GM18498 (cell line): ENCODE measurements around the gene BBC3.
"Not testable (repeated sequence)": the region's sequence is repeated elsewhere in the genome, so short reads cannot be mapped to it uniquely, and the experiment has no call there.

Source experiments
- ATAC-seq: cut with Tn5 transposase; IDR thresholded peaks from one replicate; pipeline ENCODE4 v1.9.1; 2021; ENCODE audit warnings: mild to moderate bottlenecking, moderate library complexity; ENCODE audit not compliant: unreplicated experiment

BBC3 gene, protein sequence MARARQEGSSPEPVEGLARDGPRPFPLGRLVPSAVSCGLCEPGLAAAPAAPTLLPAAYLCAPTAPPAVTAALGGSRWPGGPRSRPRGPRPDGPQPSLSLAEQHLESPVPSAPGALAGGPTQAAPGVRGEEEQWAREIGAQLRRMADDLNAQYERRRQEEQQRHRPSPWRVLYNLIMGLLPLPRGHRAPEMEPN

DNA sequence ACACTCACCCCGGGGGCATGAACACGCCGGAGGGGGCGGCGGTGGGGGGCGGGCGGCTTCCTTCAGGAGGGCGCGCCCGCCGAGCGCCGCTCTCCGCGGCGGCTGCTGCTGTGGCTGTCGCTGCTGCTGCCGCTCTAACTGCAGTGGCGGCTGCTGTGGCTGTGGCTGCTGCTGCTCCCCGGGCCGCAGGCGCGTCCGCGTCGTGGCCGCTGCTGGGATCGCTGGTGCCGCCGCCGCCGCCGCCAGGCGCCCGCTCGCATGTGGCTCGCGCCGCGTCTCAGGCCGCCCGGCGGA is at the start of gene BBC3:
Gene BBC3, minus strand, starts transcription at position 279 of the 294 bp plus-strand sequence. CDS start 2,768 bp downstream, outside the sequence.
- no peak for ATAC-seq

DNA sequence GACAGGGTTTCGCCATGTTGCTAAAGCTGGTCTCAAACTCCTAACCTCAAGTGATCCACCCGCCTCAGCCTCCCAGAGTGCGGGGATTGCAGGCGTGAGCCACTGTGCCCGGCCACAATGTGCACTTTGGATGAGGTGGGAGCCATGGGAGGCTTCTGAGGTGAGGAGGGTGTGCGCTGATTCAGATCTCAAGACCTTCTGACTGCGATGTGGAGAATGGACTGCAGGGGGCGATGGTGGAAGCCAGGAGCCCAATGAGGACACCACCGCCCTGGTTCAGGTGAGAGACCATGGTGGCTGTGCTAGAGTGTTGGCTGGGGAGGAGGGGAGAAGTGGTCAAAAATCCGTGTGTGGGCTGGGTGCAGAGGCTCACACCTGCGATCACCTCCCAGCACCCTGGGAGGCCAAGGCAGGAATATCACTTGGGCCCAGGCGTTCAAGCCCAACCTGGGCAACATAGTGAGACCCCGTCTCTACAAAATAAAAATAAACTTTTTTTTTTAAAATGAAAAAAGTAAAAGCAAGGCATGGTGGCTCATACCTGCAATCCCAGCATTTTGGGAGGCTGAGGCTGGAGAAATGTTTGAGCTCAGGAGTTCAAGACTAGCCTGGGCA is 49.3 kb upstream of the BBC3 start:
- no peak for ATAC-seq

DNA sequence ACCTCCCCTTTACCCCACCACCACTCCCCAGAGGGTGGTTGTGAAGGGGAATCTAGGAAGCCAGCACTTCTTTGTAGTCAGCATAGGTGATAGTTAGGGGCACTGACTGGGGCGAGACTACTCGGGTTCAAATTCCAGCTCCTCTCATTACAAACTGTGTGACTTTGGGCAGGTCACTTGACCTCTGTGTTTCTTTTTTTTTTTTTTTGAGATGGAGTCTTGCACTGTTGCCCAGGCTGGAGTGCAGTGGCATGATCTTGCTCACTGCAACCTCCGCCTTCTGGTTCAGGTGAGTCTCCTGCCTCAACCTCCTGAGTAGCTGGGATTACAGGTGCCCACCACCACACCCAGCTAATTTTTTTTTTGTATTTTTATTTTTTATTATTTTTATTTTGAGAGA is 45.5 kb upstream of the BBC3 start:
- ATAC-seq, result not testable (repeated sequence)

DNA sequence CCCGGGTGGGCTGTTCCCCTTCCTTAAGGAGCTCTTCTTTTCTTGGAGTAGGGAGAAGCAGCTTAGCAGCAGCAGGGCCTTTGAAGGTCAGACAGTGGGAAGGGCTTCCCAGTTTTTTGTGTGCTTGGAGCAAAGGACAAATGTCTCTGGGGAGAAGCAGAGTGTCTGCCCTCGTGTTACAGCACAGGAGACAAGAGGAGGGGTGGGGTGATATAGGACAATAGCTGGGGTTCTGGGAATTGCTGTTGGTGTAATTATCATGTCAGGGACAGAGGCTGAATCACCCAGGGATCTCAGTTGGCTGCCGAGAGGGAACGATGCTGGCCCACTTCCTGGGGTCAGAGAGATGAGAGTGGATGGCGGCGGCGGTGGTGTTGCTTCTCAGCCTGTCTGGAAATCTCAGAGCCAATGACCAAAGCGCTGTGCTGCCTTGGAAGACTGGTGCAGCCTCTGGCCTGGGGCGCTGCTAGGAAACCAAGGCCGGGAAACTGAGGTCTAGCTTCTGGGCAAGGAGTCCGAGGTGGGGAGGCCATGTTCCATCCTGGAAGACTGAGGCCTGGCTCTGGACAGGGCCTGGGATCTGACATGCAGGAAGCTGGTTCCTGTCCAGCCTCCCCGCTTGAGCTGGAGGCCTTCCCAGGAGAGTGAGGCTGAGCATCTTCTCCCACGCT is 44.9 kb upstream of the BBC3 start:
- ATAC-seq, result no peak

DNA sequence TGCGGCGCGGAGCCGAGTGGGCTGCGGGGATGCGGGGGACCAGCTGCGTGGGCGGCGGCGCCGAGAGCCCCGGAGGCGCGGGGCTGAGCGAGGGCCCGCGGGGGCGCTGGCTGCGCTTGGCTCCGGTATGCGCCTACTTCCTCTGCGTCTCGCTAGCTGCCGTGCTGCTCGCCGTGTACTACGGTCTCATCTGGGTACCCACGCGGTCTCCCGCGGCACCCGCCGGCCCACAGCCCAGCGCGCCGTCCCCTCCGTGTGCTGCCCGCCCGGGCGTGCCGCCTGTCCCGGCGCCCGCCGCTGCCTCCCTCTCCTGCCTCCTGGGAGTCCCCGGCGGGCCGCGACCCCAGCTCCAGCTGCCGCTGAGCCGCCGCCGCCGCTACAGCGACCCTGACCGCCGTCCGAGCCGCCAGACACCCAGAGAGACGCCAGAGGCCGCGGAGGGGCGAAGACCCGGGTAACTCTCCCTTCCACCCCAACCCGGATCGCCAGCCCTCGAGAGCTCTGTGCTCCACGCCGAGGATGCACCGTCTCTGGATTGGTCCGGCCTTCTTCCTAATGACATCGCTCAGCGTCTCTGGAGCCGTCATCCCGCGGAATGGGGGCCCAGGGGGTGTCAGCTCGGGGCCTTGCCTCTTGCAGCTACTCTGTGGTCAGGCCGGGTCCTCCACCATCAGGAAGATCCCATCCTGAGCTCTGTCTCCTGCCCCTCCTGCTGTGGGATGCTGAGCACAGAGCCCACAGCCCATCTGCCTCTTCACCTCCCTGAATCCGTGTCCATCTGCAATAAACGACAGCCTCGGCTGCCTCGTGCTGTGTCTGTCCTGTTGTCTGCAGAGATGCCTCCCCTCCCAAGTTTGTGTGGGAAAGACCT is 44.1 kb upstream of the BBC3 start:
- peak; percentile 37 for ATAC-seq

DNA sequence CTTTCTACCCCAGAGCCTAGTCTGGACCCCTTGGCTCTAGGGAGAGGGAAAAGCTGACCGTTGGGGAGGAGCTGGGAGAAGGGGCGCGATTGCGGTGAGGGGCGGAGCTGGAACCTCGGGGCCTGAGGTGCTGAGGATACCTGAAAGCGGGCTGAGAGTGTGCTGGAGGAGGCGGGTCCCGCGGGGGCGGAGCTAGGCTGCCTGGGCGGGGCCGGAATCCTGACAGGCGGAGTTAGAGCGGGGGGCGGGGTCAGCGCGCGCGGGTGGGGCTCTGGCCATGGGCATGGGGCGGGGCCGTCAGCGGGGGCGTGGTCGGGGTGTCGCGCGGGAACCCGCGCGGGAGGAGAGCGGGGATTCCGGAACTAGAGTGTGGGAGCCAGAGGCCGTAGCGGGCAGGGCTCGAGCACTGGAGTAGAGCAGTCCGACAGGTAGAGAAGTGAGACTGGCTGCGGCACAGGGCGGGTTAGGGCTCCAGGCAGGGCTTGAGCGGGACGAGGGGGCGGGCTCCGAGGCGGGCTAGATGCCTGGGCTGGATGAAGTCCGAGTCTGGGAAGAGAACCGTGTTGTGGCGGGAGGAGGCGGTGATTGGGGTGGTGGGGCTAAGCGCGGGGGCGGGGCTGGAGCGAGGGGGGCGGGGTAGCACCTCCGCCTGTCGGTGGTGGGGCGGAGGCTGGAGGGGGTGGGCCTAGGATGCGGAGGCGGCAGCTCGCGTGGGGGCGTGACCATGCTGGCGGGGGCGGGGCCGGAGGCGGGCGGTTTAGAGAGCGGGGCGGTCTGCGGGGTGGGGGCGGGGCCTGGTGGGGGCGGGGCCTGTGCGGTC is 43.3 kb upstream of the BBC3 start, which contains the start of gene INAFM1:
Gene INAFM1, plus strand, starts transcription at position 815 of the 820 bp plus-strand sequence. CDS start 35 bp downstream, outside the sequence.
- peak; percentile 67 for ATAC-seq

DNA sequence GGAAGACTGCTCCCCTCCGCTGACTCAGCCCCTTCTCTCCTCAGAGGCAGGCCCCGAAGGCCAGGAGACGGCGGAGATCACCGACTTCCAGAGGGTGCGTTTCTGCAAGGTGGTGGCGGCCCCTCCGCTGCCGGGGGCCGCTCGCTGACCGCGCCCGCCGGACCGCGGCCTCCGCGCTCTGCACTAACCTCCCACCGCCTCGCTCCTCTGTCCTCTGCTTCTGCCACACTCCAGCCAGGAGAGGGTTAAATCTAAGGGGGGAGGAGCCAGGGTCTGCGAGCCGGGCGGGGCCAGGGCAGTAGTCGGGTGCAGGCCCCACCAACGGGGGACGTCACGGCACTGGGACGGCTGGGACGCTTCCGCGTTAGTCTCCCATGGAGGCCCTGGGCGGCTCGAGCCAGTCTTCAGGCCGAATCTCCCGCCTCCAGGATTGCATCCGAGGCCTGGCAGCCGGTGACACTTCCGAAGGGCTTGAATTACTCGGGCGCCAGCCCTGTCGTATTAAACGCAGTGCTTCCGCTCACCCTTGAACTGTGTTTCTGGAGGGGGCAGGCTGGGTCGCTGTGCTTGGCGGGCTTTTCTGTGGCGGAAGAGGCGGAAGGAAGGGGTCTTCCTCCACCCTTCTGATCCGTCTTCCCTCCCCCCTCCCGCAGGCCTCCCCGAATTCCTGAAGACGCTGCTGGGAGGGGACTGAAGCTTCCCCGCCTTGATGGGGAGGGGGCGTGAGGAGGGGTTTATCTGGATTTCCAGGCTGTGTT is 42.5 kb upstream of the BBC3 start:
- ATAC-seq, result peak; percentile 63

DNA sequence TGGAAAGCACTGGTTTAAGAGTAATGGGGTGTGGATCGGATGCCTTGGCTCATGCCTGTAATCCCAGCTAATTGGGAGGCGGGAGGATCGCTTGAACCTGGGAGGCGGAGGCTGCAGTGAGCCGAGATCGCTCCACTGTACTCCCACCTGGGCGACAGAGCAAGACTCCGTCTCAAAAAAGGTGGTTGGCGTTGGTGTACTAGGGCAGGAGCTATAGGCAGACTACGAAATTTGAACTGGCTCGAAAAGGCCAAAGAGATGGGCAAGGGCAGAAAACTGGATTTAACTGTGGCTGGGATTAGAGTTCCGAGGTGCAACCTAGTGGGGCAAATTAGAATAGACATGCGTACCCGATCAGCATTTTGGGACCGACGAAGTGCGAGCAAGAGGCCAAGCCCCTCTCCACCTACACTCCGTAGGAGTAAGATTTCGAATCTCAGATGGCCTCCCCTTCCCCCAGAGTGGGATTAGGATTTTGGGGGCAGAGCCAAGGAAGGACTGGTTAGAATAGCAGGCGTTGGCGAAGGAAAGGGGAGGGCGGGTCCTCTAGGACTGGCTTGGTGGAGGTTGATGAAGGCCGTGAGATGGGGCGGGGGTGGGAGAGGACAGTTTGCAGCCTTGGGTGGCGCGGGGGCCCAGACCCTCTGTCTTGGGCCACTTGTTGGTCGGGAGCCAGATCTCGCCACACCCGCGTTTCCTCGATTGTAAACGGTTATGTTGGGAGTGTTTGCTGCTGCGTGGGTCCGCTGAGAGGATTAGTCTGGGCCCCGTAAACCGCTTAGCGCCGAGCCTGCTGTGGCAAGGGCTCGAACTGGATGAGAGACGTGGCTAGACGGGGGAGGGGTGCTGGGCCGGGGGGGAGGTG is 41.7 kb upstream of the BBC3 start:
- ATAC-seq, result no peak

DNA sequence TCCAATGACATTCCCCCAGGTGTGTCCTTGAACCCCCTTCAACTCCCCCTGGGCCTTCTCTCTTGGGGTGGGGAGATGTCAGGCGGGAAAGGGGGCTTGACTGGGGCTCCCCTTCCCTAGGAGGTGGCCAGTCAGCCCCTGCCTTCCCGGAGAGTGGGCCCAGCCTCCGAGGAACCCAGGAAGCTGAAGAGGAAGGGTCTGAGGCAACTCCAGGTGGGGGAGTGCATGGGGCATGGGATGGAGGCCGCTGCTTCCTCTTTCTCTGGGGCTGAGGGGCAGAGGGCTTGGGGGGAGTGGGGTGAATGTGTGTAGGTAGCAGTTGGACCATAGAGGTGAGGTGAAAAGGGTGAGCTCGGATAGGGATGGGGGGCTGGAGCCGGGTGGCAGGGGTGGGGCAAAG is 41.0 kb upstream of the BBC3 start:
- no peak for ATAC-seq

DNA sequence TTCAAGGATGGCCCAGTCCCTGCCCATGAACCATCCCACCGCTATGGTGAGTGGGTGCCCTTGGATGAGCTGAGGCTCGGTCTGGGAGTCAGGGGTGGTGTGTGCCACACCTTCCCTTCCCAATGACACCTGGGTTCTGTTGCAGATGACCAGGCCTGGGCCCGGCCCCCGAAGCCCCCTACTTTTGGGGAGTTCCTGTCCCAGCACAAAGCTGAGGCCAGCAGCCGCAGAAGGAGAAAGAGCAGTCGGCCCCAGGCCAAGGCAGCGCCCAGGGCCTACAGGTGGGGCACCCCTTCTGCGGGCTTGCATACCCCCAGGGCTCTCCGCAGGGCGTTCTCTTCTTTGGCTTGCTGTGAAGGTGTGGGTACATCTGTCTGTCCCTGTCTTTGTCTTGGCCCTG is 39.4 kb upstream of the BBC3 start:
- no peak for ATAC-seq

DNA sequence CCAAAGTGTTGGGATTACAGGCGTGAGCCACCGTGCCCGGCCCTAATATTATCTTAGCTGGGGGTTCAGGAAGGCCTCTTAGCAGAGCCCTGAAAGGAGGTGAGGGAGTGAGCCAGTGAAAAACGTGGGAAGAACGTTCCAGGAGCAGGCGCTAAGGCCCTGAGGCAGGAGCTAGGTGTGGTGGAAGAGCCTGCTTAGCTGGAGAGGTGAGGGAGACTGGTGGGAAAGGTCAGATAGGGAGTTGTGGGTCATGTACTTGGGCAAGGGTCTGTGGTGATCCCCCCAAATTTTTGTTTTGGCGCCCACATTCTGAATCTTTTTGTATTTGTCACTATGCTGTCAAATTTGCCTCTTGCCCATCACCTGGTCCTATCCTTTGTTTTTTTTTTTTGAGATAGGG is 38.6 kb upstream of the BBC3 start:
- no peak for ATAC-seq

DNA sequence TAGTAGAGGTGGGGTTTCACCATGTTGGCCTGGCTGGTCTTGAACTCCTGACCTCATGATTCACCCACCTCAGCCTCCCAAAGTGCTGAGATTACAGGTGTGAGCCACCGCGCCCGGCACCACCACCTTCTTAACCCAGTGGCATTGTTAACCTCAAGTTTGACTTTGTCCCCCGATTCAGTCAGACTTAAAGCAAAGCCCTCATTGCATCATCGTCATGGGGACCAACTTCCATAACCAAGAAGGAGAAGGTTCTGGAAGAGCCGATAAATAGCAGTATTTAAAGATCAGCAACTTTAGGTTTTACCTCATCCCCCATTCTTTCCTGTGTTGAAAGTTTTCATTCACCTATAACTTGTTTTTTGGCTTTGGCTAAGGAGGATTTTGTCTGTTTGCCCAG is 37.0 kb upstream of the BBC3 start:
- ATAC-seq, result no peak

DNA sequence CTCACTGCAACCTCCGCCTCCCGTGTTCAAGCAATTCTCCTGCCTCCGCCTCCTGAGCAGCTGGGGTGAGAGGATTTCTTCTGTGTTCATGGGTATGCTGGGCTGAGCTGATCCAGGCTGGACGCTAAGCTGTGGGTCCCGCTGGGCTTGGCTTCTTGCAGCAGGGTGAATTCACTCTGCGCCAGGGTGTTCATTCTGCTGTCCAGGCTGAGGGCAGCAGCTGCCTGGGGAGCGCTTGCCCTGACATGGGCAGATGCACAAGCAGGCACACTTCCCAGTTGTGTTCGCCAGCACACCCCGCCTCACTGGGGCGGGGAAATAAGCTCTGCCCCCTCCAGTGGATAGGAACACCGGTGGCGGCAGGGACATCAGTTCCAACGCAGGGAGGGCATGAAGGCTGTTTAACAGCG is 36.4 kb upstream of the BBC3 start:
- no peak for ATAC-seq

DNA sequence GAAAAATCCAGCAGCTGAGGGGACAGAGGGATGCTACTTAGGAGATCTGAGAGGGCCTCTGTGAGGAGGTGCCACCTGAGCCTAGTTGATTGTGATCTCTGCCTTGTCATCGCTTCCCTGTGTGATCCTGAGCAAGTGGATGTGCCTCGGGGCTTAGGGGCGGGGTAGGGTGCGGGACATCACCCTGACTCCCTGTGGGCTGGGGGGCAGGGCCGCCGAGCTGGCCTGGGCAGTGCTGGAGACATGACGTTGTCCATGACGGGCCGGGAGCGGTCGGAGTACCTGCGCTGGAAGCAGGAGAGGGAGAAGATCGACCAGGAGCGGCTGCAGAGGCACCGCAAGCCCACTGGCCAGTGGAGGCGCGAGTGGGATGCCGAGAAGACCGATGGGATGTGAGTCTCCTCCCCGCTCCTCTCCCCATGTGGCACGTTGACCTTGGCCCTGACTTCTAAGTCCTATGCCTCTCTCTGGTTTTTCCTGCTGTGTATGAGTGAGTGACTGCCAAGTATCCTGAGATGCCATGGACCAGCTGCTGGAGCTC is 35.5 kb upstream of the BBC3 start:
- ATAC-seq, result no peak

DNA sequence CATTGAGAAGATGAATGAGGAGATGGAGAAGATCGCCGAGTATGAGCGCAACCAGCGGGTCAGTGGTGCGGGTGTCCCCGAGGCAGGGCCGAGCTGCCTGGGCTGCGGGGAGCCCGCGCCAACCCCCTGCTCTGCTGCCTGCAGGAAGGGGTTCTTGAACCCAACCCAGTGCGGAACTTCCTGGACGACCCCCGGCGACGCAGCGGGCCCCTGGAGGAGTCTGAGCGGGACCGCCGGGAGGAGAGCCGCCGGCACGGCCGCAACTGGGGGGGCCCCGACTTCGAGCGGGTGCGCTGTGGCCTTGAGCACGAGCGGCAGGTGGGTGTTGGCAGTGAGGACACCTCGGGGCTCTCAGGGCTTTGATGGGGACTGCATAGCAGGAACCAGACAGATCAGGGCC is 33.6 kb upstream of the BBC3 start:
- no peak for ATAC-seq

DNA sequence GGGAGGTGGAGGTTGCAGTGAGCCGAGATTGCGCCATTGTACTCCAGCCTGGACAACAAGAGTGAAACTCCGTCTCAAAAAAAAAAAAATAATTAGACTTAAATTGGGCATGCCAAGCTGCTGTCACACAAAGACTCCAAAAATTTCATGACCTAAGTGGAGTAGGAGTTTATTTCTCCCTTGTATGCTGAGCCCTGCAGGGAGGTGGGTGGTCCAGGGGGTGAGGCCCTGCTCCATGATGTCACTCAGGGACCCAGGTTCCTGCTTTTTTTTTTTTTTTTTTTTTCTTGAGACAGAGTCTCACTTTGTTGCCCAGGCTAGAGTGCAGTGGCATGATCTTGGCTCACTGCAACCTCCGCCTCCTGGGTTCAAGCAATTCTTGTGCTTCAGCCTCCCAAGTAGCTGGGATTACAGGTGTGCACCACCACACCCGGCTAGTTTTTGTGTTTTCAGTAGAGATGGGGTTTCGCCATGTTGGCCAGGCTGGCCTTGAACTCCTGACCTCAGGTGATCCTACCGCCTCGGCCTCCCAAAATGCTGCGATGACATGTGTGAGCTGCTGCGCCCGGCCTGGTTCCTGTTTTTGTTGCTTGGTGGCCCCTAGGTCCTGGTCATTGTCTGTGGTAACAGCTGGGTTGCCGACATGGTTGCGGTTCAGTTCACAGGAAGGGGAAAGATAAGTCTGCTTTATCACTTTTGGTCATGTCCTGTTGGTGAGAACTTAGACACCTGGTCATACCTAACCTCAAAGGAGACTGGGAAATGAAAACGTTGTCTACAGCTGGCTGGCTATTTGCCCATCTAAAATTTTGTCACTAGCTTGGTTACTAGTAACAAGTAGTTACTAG is 31.2 kb upstream of the BBC3 start:
- ATAC-seq, result peak; percentile 66

DNA sequence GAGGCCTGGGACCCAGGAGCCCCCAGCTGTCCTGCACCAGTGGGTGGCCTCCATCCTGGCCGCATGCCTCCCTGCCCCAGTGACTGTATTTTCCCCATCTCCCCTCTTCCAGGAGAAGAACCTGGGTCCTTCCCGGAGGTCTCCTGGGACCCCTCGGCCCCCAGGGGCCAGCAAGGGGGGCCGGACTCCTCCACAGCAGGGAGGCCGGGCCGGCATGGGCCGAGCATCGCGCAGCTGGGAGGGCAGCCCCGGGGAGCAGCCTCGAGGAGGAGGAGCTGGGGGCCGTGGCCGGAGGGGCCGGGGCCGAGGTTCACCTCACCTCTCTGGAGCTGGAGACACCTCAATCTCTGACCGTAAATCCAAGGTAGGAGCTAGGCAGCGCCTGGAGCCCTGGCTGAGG is 29.5 kb upstream of the BBC3 start:
- ATAC-seq, result no peak
